NCI-H2227 (cell line): Measurements from ENCODE around the gene OR10A6.

Experiments
- DNase-seq: peaks from one replicate; lab custom pipeline; 2025; ENCODE audit not compliant: unreplicated experiment; lab: John Stamatoyannopoulos, UW

The OR10A6 gene

GRCh38 chr11:7931168-7931567, at the start of gene OR10A6:
Gene OR10A6, minus strand, starts transcription at chr11:7931268. Its CDS starts 2,606 bp downstream, at chr11:7928662.
- DNase-seq = no peak

GRCh38 chr11:7977232-7977917, 46.3 kb upstream of the OR10A6 start:
- no peak for DNase-seq

- no peak for DNase-seq
These were observed 43.6 kb upstream of the OR10A6 start for GRCh38 chr11:7974668-7975067.

- no peak for DNase-seq
These were observed 41.9 kb upstream of the OR10A6 start for GRCh38 chr11:7973011-7973410.

- DNase-seq = no peak
These were observed 40.8 kb upstream of the OR10A6 start for GRCh38 chr11:7971846-7972245.

- DNase-seq = no peak
These were observed 38.9 kb upstream of the OR10A6 start for GRCh38 chr11:7969756-7970646.

GRCh38 chr11:7968686-7969085, 37.6 kb upstream of the OR10A6 start:
- DNase-seq = no peak

GRCh38 chr11:7967826-7968225, 36.8 kb upstream of the OR10A6 start:
- no peak for DNase-seq

GRCh38 chr11:7967097-7967496, 36.0 kb upstream of the OR10A6 start:
- DNase-seq = no peak

- DNase-seq = no peak
These were observed 34.3 kb upstream of the OR10A6 start, which contains the start of gene NLRP10 for GRCh38 chr11:7965386-7965785. Gene NLRP10, minus strand, starts transcription at chr11:7965447. Its CDS starts 1,952 bp downstream, at chr11:7963495.

GRCh38 chr11:7964873-7965272, 33.8 kb upstream of the OR10A6 start:
- no peak for DNase-seq

GRCh38 chr11:7964261-7964660, 33.2 kb upstream of the OR10A6 start:
- no peak for DNase-seq

- DNase-seq = no peak
These were observed 24.1 kb upstream of the OR10A6 start for GRCh38 chr11:7955191-7955590.

- DNase-seq = no peak
These were observed 18.9 kb upstream of the OR10A6 start for GRCh38 chr11:7949934-7950333.

- DNase-seq = no peak
These were observed 13.1 kb upstream of the OR10A6 start for GRCh38 chr11:7944123-7944522.

- DNase-seq = no peak
These were observed 10.5 kb upstream of the OR10A6 start, which contains the start of gene OR10A3 for GRCh38 chr11:7941608-7942007. Gene OR10A3, minus strand, starts transcription at chr11:7941708. Its CDS starts 2,188 bp downstream, at chr11:7939520.

GRCh38 chr11:7941146-7941545, 10.1 kb upstream of the OR10A6 start:
- DNase-seq = no peak

- DNase-seq = no peak
These were observed 5.5 kb upstream of the OR10A6 start for GRCh38 chr11:7936615-7937014.

GRCh38 chr11:7927635-7928034, 3.4 kb downstream of the OR10A6 start:
- DNase-seq = no peak

- DNase-seq = no peak
These were observed 6.5 kb downstream of the OR10A6 start for GRCh38 chr11:7924536-7924935.

- no peak for DNase-seq
These were observed 12.9 kb downstream of the OR10A6 start for GRCh38 chr11:7918141-7918540.

- no peak for DNase-seq
These were observed 20.1 kb downstream of the OR10A6 start for GRCh38 chr11:7911011-7911410.
